ENCODE data around the gene LSAMP. TPM values are rescaled to one million over a fixed set of nuclear protein-coding genes. Genes with fewer than 3 reads are reported as not detected.

Gene LSAMP
- total and polyA plus RNA-seq, 2 of the 4 experiments (the other 2 are of a cell fraction): 7.9 to 8.0 TPM

DNA sequence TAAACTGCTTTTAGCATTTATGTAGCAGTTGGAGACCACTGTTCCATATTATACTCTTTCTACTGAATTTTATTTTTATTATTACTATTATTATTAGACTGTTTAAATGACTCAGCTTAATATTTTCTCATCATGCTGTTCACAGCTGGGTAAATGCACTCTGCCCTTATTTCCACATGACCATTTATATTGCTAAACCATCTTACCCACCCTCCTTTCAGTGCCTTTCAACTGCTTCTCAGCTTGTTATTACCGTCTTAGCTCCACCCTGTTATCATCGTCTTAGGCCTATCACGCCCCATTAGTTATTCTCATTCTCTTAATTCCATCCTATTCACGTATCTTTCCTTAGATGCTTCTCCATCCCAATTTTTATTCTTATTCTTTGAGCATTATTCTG is 609.3 kb downstream of the LSAMP start:
- TF ChIP-seq CEBPB (IDR thresholded peaks at IDR 0.05; ENCODE audit: low read depth, low read length) (no peak), NFE2L2 (IDR thresholded peaks at IDR 0.05; ENCODE audit: low read depth, low read length) (0 out of 2 replicates have a peak, but pooled peaks have one; percentile 14)
- no peak overlapping the region for H3K4me3 ChIP-seq (ENCODE audit: insufficient read depth, low read depth, low read length)
- intact Hi-C loops (cut with micrococcal nuclease): no loop called here
- no peaks in the 10 kb centered on the region for H4K20me1 ChIP-seq (ENCODE audit: insufficient read depth, low read length)
- H2AK5ac ChIP-seq (ENCODE audit: low read depth, low read length): no peak overlapping the region
- H3K18ac ChIP-seq (ENCODE audit: low read depth, low read length): no peak overlapping the region; the same call in 1 of the 2 replicates
- H3K27me3 ChIP-seq (ENCODE audit: control insufficient read depth, insufficient read depth, low read length): no peaks in the 10 kb centered on the region
- BruUV-seq (replicated peaks): no TSS peak
- H3K27ac ChIP-seq (ENCODE audit: insufficient read depth, low read length): no peak overlapping the region
- peak; percentile 7 for DNase-seq
- dilution Hi-C loops (cut with HindIII; ENCODE audit: low sequenced_read_pairs, unreplicated experiment): no loop called here
- peaks cover 10% of the 10 kb centered on the region for H3K4me1 ChIP-seq (ENCODE audit: control insufficient read depth, insufficient read depth, low read length)
- no peak overlapping the region for H2BK20ac ChIP-seq (ENCODE audit: low read depth, low read length)
- no peaks in the 10 kb centered on the region for H3K9me3 ChIP-seq (ENCODE audit: control insufficient read depth, insufficient read depth, low read length)
- ChIA-PET CTCF (interaction anchor here (0.6 to 1.6 kb wide), 6 partner anchors 8 to 87 kb away, joined by 3 to 6 read pairs (median 4); no protein-coding TSS in a partner anchor), POLR2A (ENCODE audit: unreplicated experiment) (no interaction called here)
- no peak overlapping the region for H2BK120ac ChIP-seq (ENCODE audit: low read depth, low read length)
- no peak overlapping the region for H4K8ac ChIP-seq (ENCODE audit: low read depth in 2 of 2, low read length in 2 of 2)
- no peak overlapping the region for H3K23ac ChIP-seq (ENCODE audit: low read depth, low read length)
- H2BK15ac ChIP-seq (ENCODE audit: low read depth, low read length): no peak overlapping the region
- no peak overlapping the region for H3K4ac ChIP-seq (ENCODE audit: low read depth, low read length)
- H3K4me2 ChIP-seq (ENCODE audit: low read depth, low read length): no peak overlapping the region
- no peaks in the 10 kb centered on the region for H3K79me1 ChIP-seq (ENCODE audit: low read depth in 1 of 2, low read length in 2 of 2)
- in situ Hi-C loops (cut with MboI; ENCODE audit: low sequenced_read_pairs): no loop called here
- 100% methylated on average over 2 of the region's 4 CpGs; no CpG with 5 or more reads in 1 of the 2 experiments for WGBS, 2 experiments (ENCODE audit: extremely low coverage in 2 of 2, insufficient read length in 1 of 2)
- H4K5ac ChIP-seq (ENCODE audit: low read depth, low read length): no peak overlapping the region
- H3K56ac ChIP-seq (ENCODE audit: extremely low read depth, insufficient read depth, low read length): no peak overlapping the region
- H3K36me3 ChIP-seq (ENCODE audit: control insufficient read depth, insufficient read depth, low read length): no peaks in the 10 kb centered on the region
- H2AFZ ChIP-seq (replicated peaks; ENCODE audit: low read length, poor library complexity): no peak overlapping the region
- no peak overlapping the region for H3K14ac ChIP-seq (replicated peaks; ENCODE audit: low read depth, low read length)
- no peak overlapping the region for H4K91ac ChIP-seq (ENCODE audit: insufficient read depth, low read depth, low read length)
- H3K9ac ChIP-seq (ENCODE audit: low read depth, low read length): no peak overlapping the region
- no peak for ATAC-seq (ENCODE audit: low read depth)
- no peak overlapping the region for H2AK9ac ChIP-seq (replicated peaks; ENCODE audit: low read depth, low read length, poor library complexity)
- peaks cover 4% of the 10 kb centered on the region; the same call in 1 of the 2 replicates for H3K9me1 ChIP-seq (ENCODE audit: insufficient read depth, low read length)
- no peak overlapping the region for H2BK5ac ChIP-seq (ENCODE audit: low read depth, low read length, poor library complexity, severe bottlenecking)
